ENCODE results near the gene ACVRL1.

DNA sequence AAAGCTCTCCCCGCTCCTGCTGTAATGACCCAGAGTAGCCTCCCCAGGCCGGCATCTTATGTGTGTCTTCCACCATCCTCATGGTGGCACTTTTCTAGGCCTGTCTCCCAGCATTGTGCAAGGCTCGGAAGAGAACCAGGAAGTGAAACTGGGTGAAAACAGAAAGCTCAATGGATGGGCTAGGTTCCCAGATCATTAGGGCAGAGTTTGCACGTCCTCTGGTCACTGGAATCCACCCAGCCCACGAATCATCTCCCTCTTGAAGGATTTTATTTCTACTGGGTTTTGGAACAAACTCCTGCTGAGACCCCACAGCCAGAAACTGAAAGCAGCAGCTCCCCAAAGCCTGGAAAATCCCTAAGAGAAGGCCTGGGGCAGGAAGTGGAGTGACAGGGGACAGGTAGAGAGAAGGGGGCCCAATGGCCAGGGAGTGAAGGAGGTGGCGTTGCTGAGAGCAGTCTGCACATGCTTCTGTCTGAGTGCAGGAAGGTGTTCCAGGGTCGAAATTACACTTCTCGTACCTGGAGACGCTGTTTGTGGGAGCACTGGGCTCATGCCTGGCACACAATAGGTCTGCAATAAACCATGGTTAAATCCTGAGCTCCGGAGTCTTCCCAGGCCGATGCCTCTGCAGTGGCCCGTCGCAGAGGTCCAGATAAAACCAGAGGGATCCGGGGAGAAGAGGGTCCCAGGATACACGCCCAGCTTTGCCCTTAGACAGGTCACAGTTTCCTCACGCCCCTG is 15.6 kb downstream of the ACVRL1 start:
- TF ChIP-seq CTCF (optimal IDR thresholded peaks at IDR 0.05 in 1 of 3, IDR thresholded peaks at IDR 0.05 in 1 of 3, conservative IDR thresholded peaks at IDR 0.05 in 1 of 3; ENCODE audit: extremely low read depth in 1 of 3, insufficient read depth in 2 of 3, low read length in 3 of 3) (no peak), EZH2 (IDR thresholded peaks at IDR 0.05; ENCODE audit: low read length) (no peak)

All from keratinocyte (primary cell).